TTC549 (cell line): ENCODE data around the gene PCDHGB5.
"Not testable (repeated sequence)": the region's sequence is repeated elsewhere in the genome, so short reads cannot be mapped to it uniquely, and the experiment has no call there.

Experiments
- FAIRE-seq: peaks from 2 replicates; lab custom pipeline; 2012; peaks lifted over from hg19 to GRCh38; lab: Jason Lieb, UNC

Gene PCDHGB5

DNA sequence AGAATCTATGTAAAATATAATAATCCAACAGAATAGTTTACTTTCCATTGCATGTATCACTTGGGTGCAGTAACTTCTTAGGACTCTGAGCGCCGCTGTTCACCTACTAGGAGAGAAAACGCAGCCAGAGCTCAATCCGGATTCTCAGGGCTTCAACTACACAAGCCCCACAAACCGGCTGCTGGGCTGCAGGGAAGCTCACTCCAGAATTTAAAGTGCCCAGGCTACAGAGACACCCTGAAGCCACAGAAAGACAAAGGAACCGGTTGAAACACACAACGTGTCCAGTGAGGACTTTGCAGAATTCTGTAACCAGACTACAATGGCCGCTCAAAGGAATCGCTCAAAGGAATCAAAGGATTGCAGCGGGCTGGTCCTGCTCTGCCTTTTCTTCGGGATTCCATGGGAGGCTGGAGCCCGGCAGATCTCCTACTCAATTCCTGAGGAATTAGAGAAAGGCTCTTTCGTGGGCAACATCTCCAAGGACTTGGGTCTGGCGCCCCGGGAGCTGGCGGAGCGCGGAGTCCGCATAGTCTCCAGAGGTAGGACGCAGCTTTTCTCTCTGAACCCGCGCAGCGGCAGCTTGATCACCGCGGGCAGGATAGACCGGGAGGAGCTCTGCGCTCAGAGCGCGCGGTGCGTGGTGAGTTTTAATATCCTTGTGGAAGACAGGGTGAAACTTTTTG is 15.2 kb downstream of the PCDHGB5 start, which contains the start of gene PCDHGA10:
Gene PCDHGA10, plus strand, starts transcription at position 134 of the 686 bp plus-strand sequence. Its CDS starts 189 bp downstream, at position 323.
- FAIRE-seq, result no peak

DNA sequence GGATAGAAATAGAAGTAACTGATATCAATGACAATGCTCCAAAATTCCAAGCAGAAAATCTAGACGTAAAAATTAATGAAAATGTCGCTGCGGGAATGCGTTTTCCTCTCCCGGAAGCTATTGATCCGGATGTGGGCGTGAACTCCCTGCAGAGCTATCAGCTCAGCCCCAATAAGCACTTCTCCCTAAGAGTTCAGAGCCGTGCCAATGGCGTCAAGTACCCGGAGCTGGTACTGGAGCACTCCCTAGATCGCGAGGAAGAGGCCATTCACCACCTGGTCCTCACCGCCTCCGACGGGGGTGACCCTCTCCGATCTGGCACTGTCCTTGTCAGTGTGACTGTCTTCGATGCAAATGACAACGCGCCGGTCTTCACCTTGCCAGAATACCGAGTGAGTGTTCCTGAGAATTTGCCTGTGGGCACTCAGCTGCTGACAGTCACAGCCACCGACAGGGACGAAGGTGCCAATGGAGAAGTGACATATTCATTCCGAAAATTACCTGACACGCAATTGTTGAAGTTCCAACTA is 15.9 kb downstream of the PCDHGB5 start:
- no peak for FAIRE-seq

DNA sequence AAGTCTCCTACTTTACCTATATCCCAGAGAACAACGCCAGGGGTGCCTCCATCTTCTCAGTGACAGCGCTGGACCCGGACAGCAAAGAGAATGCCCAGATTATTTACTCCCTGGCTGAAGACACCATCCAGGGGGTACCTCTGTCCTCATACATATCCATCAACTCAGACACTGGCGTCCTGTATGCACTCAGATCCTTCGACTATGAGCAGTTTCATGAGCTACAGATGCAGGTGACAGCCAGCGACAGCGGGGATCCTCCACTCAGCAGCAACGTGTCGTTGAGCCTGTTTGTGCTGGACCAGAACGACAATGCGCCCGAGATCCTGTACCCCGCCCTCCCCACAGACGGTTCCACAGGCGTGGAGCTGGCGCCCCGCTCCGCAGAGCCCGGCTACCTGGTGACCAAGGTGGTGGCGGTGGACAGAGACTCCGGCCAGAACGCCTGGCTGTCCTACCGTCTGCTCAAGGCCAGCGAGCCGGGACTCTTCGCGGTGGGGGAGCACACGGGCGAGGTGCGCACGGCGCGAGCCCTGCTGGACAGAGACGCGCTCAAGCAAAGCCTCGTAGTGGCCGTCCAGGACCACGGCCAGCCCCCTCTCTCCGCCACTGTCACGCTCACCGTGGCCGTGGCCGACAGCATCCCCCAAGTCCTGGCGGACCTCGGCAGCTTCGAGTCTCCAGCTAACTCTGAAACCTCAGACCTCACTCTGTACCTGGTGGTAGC is 17.0 kb downstream of the PCDHGB5 start:
- not testable (repeated sequence) for FAIRE-seq

DNA sequence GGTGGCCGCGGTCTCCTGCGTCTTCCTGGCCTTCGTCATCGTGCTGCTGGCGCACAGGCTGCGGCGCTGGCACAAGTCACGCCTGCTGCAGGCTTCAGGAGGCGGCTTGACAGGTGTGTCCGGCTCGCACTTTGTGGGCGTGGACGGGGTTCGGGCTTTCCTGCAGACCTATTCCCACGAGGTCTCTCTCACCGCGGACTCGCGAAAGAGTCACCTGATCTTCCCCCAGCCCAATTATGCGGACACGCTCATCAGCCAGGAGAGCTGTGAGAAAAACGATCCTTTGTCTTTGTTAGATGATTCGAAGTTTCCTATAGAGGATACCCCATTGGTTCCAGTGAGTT is 17.5 kb downstream of the PCDHGB5 start:
- FAIRE-seq, result not testable (repeated sequence)

DNA sequence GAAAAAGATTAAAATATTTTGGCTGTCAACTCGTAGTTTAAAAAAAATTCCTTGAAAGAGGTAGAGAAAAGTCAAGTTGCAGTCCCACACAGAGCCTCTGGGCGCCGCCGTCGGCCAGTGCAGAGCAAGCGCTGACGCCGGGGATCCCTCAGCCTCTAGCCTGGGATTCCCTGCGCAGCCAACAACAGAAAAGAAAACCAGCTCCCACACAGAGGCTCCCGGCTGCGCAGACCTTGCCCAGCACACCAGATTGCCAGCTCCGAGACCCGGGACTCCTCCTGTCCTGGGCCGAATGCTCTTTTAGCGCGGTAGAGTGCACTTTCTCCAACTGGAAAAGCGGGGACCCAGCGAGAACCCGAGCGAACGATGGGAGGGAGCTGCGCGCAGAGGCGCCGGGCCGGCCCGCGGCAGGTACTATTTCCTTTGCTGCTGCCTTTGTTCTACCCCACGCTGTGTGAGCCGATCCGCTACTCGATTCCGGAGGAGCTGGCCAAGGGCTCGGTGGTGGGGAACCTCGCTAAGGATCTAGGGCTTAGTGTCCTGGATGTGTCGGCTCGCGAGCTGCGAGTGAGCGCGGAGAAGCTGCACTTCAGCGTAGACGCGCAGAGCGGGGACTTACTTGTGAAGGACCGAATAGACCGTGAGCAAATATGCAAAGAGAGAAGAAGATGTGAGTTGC is 19.9 kb downstream of the PCDHGB5 start, which contains the start of gene PCDHGB7:
Gene PCDHGB7, plus strand, starts transcription at position 184 of the 679 bp plus-strand sequence. Its CDS starts 183 bp downstream, at position 367.
- peak; percentile 63 for FAIRE-seq

DNA sequence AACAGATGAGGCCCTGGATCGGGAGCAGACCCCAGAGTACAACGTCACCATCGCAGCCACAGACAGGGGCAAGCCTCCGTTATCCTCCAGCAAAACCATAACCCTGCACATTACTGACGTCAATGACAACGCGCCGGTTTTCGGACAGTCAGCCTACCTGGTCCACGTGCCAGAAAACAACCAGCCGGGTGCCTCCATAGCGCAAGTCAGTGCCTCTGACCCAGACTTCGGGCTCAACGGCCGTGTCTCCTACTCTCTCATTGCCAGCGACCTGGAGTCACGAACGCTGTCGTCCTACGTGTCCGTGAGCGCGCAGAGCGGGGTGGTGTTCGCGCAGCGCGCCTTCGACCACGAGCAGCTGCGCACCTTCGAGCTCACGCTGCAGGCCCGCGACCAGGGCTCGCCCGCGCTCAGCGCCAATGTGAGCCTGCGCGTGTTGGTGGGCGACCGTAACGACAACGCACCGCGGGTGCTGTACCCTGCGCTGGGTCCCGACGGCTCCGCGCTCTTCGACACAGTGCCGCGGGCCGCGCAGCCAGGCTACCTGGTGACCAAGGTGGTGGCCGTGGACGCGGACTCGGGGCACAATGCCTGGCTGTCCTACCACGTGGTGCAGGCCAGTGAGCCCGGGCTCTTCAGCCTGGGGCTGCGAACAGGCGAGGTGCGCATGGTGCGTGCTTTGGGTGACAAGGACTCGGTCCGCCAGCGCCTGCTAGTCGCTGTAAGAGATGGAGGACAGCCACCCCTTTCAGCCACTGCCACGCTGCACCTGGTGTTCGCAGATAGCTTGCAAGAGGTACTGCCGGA is 21.5 kb downstream of the PCDHGB5 start:
- FAIRE-seq, result no peak

DNA sequence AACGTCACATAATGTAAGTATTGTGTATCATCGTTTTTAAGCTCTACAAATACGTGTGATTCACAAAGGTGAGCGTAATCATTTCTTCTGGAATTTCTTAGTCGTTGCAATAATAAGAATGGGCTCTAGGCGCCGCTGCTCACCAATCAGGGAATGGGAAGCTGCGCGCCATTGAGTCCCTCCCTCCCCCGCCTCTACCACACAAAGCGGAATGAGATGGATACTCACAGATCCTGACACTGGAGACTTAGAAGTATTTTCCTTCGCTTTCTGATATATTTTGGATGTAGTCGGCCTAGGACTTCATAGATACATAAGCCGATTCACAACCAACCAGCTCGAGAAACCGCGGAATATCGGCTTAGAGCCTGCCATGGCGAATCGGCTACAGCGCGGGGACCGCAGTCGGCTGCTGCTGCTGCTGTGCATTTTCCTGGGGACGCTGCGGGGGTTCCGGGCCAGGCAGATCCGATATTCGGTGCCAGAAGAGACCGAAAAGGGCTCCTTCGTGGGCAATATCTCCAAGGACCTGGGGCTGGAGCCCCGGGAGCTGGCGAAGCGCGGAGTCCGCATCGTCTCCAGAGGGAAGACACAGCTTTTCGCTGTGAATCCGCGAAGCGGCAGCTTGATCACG is 23.2 kb downstream of the PCDHGB5 start, which contains the start of gene PCDHGA11:
Gene PCDHGA11, plus strand, starts transcription at position 197 of the 634 bp plus-strand sequence. Its CDS starts 177 bp downstream, at position 374.
- no peak for FAIRE-seq

DNA sequence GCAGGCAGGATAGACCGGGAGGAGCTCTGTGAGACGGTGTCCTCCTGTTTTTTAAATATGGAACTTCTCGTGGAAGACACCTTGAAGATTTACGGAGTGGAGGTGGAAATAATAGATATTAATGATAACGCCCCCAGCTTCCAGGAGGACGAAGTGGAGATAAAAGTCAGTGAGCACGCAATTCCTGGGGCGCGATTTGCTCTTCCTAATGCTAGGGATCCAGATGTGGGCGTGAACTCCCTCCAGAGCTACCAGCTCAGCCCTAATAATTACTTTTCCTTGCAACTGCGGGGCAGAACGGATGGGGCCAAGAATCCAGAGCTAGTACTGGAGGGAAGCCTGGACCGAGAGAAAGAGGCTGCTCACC is 23.7 kb downstream of the PCDHGB5 start:
- no peak for FAIRE-seq

DNA sequence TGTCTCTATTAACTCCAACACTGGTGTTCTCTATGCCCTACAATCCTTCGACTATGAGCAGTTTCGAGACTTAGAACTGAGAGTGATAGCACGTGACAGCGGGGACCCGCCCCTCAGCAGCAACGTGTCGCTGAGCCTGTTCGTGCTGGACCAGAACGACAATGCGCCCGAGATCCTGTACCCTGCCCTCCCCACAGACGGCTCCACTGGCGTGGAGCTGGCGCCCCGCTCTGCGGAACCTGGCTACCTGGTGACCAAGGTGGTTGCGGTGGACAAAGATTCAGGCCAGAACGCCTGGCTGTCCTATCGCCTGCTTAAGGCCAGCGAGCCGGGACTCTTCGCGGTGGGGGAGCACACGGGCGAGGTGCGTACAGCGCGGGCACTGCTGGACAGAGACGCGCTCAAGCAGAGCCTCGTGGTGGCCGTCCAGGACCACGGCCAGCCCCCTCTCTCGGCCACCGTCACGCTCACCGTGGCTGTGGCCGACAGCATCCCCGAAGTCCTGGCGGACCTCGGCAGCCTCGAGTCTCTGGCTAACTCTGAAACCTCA is 25.1 kb downstream of the PCDHGB5 start:
- FAIRE-seq, result no peak

DNA sequence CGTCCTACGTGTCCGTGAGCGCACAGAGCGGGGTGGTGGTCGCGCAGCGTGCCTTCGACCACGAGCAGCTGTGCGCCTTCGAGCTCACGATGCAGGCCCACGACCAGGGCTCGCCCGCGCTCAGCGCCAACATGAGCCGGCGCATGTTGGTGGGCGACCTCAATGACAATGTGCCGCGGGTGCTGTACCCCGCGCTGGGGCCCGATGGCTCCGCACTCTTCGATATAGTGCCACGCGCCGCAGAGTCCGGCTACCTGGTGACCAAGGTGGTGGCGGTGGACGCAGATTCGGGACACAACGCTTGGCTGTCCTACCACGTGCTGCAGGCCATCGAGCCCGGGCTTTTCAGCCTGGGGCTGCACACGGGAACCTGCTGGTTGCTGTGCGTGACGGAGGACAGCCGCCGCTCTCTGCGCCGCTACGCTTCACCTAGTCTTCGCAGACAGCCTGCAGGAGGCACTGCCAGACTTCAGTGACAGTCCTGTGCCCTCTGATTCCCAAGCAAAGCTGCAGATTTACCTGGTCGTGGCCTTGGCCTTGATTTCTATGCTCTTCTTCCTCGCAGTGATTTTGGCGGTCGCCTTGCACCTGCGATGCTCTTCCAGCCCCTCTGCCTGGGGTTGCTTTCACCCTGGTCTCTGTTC is 30.2 kb downstream of the PCDHGB5 start:
- FAIRE-seq, result no peak

DNA sequence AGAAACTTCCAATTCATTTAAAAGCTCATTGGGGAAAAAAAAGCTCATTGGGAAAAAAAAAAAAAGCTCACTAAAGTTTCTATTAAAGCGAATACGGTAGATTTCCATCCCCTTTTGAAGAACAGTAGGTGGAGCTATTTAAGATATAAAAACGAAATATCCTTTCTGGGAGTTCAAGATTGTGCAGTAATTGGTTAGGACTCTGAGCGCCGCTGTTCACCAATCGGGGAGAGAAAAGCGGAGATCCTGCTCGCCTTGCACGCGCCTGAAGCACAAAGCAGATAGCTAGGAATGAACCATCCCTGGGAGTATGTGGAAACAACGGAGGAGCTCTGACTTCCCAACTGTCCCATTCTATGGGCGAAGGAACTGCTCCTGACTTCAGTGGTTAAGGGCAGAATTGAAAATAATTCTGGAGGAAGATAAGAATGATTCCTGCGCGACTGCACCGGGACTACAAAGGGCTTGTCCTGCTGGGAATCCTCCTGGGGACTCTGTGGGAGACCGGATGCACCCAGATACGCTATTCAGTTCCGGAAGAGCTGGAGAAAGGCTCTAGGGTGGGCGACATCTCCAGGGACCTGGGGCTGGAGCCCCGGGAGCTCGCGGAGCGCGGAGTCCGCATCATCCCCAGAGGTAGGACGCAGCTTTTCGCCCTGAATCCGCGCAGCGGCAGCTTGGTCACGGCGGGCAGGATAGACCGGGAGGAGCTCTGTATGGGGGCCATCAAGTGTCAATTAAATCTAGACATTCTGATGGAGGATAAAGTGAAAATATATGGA is 32.8 kb downstream of the PCDHGB5 start, which contains the start of gene PCDHGA12:
Gene PCDHGA12, plus strand, starts transcription at position 176 of the 782 bp plus-strand sequence. Its CDS starts 253 bp downstream, at position 429.
- FAIRE-seq, result no peak

DNA sequence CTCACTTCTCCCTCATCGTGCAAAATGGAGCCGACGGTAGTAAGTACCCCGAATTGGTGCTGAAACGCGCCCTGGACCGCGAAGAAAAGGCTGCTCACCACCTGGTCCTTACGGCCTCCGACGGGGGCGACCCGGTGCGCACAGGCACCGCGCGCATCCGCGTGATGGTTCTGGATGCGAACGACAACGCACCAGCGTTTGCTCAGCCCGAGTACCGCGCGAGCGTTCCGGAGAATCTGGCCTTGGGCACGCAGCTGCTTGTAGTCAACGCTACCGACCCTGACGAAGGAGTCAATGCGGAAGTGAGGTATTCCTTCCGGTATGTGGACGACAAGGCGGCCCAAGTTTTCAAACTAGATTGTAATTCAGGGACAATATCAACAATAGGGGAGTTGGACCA is 33.5 kb downstream of the PCDHGB5 start:
- FAIRE-seq, result no peak

DNA sequence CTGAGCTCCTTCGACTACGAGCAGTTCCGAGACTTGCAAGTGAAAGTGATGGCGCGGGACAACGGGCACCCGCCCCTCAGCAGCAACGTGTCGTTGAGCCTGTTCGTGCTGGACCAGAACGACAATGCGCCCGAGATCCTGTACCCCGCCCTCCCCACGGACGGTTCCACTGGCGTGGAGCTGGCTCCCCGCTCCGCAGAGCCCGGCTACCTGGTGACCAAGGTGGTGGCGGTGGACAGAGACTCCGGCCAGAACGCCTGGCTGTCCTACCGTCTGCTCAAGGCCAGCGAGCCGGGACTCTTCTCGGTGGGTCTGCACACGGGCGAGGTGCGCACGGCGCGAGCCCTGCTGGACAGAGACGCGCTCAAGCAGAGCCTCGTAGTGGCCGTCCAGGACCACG is 34.6 kb downstream of the PCDHGB5 start:
- not testable (repeated sequence) for FAIRE-seq

DNA sequence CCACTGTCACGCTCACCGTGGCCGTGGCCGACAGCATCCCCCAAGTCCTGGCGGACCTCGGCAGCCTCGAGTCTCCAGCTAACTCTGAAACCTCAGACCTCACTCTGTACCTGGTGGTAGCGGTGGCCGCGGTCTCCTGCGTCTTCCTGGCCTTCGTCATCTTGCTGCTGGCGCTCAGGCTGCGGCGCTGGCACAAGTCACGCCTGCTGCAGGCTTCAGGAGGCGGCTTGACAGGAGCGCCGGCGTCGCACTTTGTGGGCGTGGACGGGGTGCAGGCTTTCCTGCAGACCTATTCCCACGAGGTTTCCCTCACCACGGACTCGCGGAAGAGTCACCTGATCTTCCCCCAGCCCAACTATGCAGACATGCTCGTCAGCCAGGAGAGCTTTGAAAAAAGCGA is 35.0 kb downstream of the PCDHGB5 start:
- not testable (repeated sequence) for FAIRE-seq

DNA sequence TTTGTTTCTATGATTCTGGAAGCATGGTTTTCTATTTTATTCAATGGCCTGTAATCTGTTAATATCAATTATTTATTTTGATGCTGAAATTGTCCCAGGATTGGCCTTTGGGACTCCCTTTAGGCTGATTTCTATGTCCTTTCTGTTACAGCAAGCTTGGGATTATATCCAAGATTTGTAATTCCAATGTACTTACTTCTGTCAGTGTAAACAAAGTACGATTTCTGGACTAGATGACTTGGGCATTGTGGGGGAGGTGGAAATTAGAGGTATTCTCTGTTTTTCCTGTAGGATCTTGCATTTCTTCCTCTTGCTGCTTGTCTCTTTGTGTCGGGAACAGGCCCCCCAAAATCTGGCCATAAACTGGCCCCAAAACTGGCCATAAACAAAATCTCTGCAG is 36.3 kb downstream of the PCDHGB5 start:
- no peak for FAIRE-seq

DNA sequence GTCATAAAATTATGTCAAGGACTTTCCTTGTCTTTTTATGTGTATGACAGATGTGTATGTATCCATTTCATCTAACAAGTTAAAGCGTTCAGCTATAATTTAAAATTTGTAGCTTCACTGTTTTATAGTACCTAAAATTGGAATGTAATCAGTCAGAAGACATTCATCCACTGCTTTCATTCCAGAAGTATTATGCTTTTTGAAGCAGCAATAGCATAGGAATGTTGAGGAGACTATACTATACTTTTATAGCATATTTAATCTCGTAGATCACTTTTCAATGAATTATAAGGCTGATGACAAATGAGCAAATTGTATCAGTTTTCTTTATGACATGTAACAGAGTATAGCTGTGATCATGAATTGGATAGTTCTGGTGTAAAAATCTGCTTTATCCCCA is 39.5 kb downstream of the PCDHGB5 start:
- no peak for FAIRE-seq

DNA sequence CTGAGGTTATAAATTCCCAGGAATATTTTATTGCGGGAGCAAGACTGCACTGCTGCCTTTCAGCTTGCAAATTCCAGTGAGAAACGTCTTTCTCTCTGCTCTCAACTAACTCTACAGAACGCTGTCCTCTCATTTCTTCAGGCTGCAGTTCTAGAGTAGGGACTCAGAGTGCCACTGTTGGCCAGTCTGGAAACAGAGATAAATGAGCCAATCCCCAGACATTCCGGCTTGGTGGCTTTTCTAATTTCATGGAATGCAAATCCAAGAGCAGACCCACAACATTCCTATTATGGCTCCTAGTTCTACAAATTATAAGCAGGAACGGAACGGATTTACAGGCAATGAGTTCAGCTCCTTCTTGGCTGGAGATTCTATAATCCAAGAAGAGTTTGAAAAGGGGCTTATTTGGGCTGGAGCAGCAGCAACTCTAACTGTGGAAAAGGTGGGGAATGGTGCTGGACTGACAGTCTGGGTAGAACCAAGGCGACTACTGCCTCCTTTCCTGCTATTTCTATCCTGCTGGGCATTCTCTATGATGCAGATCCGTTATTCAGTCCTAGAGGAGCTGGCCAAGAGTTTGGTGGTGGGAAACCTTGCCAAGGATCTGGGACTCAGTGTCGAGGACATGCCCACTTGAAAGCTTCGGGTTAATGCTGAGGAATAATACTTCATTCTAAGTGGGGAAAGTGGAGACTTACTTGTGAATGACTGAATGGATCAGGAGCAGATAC is 41.8 kb downstream of the PCDHGB5 start:
- FAIRE-seq, result no peak

DNA sequence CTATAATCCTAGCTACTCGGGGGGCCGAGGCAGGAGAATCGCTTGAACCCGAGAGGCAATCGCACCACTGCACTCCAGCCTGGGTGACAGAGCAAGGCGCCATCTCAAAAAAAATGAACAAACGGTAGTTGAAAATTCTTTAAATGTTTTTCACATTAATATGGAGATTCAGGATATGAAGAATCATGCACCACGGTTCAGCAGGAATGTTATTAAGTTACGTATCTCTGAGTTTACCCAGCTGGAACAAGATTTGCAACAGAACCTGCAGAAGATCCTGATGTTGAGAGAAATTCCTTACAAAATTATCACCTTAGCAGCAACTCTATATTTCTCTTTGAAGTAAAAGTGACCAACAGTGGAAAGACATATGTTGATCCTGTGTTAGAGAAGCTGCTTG is 42.6 kb downstream of the PCDHGB5 start:
- no peak for FAIRE-seq
